HepG2 (cell line): Measurements from ENCODE around the gene LINC00237. TPM values are rescaled to one million over a fixed set of nuclear protein-coding genes. Genes with fewer than 3 reads are reported as not detected.

Experiments
- ATAC-seq: fragments of 200-7000 bp; cut with Tn5 transposase; 3 replicates; pipeline ENCODE4 v1.9.1; 2020; ENCODE audit warnings: mild to moderate bottlenecking, moderate library complexity
- BruUV-seq: library from RNA; stranded (reverse); fragments of 400-500 nt; replicated peaks from 2 replicates; lab custom pipeline; 2021; lab: Mats Ljungman, UMichigan
- CTCF ChIA-PET: fragments of 300-600 bp; formaldehyde crosslinking; extraction: SDS; loops from one replicate; lab custom pipeline; 2021; ENCODE audit warnings: low total read pairs, inconsistent platforms, low intra/inter-chr PET ratio; lab: Yijun Ruan, JAX
- POLR2A ChIA-PET: fragments of 350-600 bp; sonication (Branson Sonifier 250); formaldehyde crosslinking; loops from one replicate; lab custom pipeline; 2020; ENCODE audit warnings: antibody characterized with exemption, inconsistent platforms; lab: Yijun Ruan, JAX
- DNase-seq: peaks from one replicate; pipeline ENCODE4 v3.0.0-alpha.2; 2015; ENCODE audit warnings: low spot score
- FAIRE-seq: peaks from 3 replicates; lab custom pipeline; 2011; peaks lifted over from hg19 to GRCh38; lab: Jason Lieb, UNC
- H2AFZ ChIP-seq: one replicate; pipeline ENCODE4 v1.6.1; 2011; ENCODE audit warnings: low read length, inconsistent platforms
- H3K27ac ChIP-seq: fragments of 300-600 bp; 3 replicates; pipeline ENCODE4 v1.8.0; 2011; ENCODE audit warnings: mixed run types, mild to moderate bottlenecking, mixed read lengths, low read length, inconsistent platforms; ENCODE audit not compliant: insufficient read depth; ENCODE audit errors: extremely low read length
- H3K27me3 ChIP-seq, 2 experiments: fragments of 200-600 bp in 1 of 2; 2 replicates in 1 of 2; 3 replicates in 1 of 2; pipeline versions ENCODE4 v1.6.0 to v1.8.0; 2011; ENCODE audit warnings: low read length in 2 of 2, mild to moderate bottlenecking in 2 of 2, moderate library complexity in 2 of 2, inconsistent platforms in 1 of 2; ENCODE audit not compliant: insufficient read depth in 2 of 2, control insufficient read depth in 1 of 2
- H3K36me3 ChIP-seq, 2 experiments: fragments of 200-600 bp in 1 of 2; replicated peaks in 1 of 2; 2 replicates in 1 of 2; 3 replicates in 1 of 2; pipeline versions ENCODE4 v1.5.1 to v1.8.0; 2011; ENCODE audit warnings: low read length in 2 of 2, inconsistent platforms in 1 of 2; ENCODE audit not compliant: insufficient read depth in 2 of 2, control insufficient read depth in 1 of 2
- H3K4me1 ChIP-seq: 2 replicates; pipeline ENCODE4 v1.5.1; 2012; ENCODE audit warnings: low read length, inconsistent platforms; ENCODE audit not compliant: insufficient read depth
- H3K4me2 ChIP-seq: 2 replicates; pipeline ENCODE4 v1.6.0; 2011; ENCODE audit warnings: low read depth, low read length, inconsistent platforms
- H3K4me3 ChIP-seq, 3 experiments: fragments of 200-600 bp in 1 of 3; sonication (generic), shearing (Covaris generic) in 1 of 3; replicated peaks in 1 of 3; 2 replicates each; pipeline ENCODE4 v1.5.1; 2011 to 2016; ENCODE audit warnings: low read length in 3 of 3, inconsistent platforms in 2 of 3, low read depth in 2 of 3, mild to moderate bottlenecking in 2 of 3, control low read depth in 1 of 3, mixed read lengths in 1 of 3; ENCODE audit not compliant: insufficient read depth in 1 of 3
- H3K79me2 ChIP-seq: one replicate; pipeline ENCODE4 v1.6.1; 2011; ENCODE audit warnings: low read length, inconsistent platforms; ENCODE audit not compliant: insufficient read depth
- H3K9ac ChIP-seq: 2 replicates; pipeline ENCODE4 v1.6.0; 2011; ENCODE audit warnings: mild to moderate bottlenecking, low read depth, low read length, inconsistent platforms; ENCODE audit not compliant: insufficient read depth
- H3K9me3 ChIP-seq: 2 replicates; pipeline ENCODE4 v1.5.1; 2012; ENCODE audit warnings: mild to moderate bottlenecking, low read length
- H4K20me1 ChIP-seq: 2 replicates; pipeline ENCODE4 v1.6.0; 2011; ENCODE audit warnings: inconsistent platforms, mild to moderate bottlenecking, low read length, moderate library complexity; ENCODE audit not compliant: insufficient read depth
- CHCHD3 ChIP-seq: sonication (generic); formaldehyde crosslinking; IDR thresholded peaks from 2 replicates; pipeline ENCODE4 v1.8.0; 2022; ENCODE audit warnings: mild to moderate bottlenecking, missing genetic modification reagents, moderate library complexity
- FOSL2 ChIP-seq: sonication (generic); formaldehyde crosslinking; IDR thresholded peaks from 2 replicates; pipeline ENCODE4 v1.4.0; 2020; ENCODE audit warnings: missing genetic modification reagents
- KDM5B ChIP-seq: sonication (generic); formaldehyde crosslinking; IDR thresholded peaks from 2 replicates; pipeline ENCODE4 v1.4.0; 2020; ENCODE audit warnings: missing genetic modification reagents, mild to moderate bottlenecking, borderline replicate concordance
- MIER2 ChIP-seq: IDR thresholded peaks from 2 replicates; pipeline ENCODE4 v1.6.1; 2016; ENCODE audit warnings: missing biosample characterization, missing genetic modification reagents
- NFIC ChIP-seq: IDR thresholded peaks from 2 replicates; pipeline ENCODE4 v1.6.1; 2012; ENCODE audit warnings: mild to moderate bottlenecking, low read length, inconsistent platforms
- TBX3 ChIP-seq: fragments of 450-650 bp; IDR thresholded peaks from 2 replicates; pipeline ENCODE4 v1.6.1; 2017; ENCODE audit warnings: antibody characterized with exemption, mild to moderate bottlenecking, inconsistent platforms, borderline replicate concordance
- ZIK1 ChIP-seq: sonication (generic); formaldehyde crosslinking; IDR thresholded peaks from 2 replicates; pipeline ENCODE4 v1.5.0; 2020; ENCODE audit warnings: mild to moderate bottlenecking, low read depth, missing genetic modification reagents, borderline replicate concordance
- ZNF350 ChIP-seq: sonication (generic); formaldehyde crosslinking; IDR thresholded peaks from 2 replicates; pipeline ENCODE4 v1.4.0; 2020; ENCODE audit warnings: mild to moderate bottlenecking, low read depth, missing genetic modification reagents, borderline replicate concordance
- ZNF761 ChIP-seq: sonication (generic); formaldehyde crosslinking; conservative IDR thresholded peaks from 2 replicates; pipeline ENCODE4 v1.4.0; 2020; ENCODE audit warnings: mild to moderate bottlenecking, missing genetic modification reagents
- ZNF768 ChIP-seq: sonication (generic); formaldehyde crosslinking; IDR thresholded peaks from 2 replicates; pipeline ENCODE4 v1.4.0; 2020; ENCODE audit warnings: missing genetic modification reagents
- WGBS: methylation state at CpG from one replicate; pipeline ENCODE4 v1.1.6; 2017; ENCODE audit warnings: low lambda C conversion rate; 5-methylcytosine and 5-hydroxymethylcytosine counted together
- in situ Hi-C: cut with HindIII; loops from 2 replicates; pipeline ENCODE4 v1.10.0; 2017; ENCODE audit warnings: low pct_unique_long_range_greater_than_20kb; ENCODE audit not compliant: extremely low pct_ligation_motif_present
- intact Hi-C: fragments of 100-400 bp; cut with micrococcal nuclease; formaldehyde crosslinking; loops from one replicate; pipeline ENCODE4 v1.10.0; 2022; ENCODE audit not compliant: unreplicated experiment
- polyA plus RNA-seq, 8 experiments: library from polyadenylated mRNA; depleted of rRNA in 3 of 8; stranded (reverse) in 7 of 8; unstranded in 1 of 8; fragments of >200 nt; fragmentation: Illumina TruSeq in 4 of 8; extraction: Trizol in 4 of 8; gene quantifications; 2 replicates each; pipeline versions ENCODE4 v1.2.1 to v1.2.3, GENCODE V29; 2011 to 2016; ENCODE audit warnings: low read depth in 4 of 8, missing spikeins in 1 of 8, mixed read lengths in 1 of 8; ENCODE audit not compliant: insufficient read depth in 1 of 8
- total RNA-seq, 5 experiments: library from RNA; depleted of rRNA; stranded (reverse); fragments of >200 nt; fragmentation: Illumina TruSeq; extraction: Trizol; gene quantifications; 2 replicates each; pipeline ENCODE4 v1.2.3, GENCODE V29; 2016; ENCODE audit warnings: low read depth in 1 of 5
- TF ChIP-seq, protein P1 (sequence below): sonication (generic); formaldehyde crosslinking; IDR thresholded peaks from 2 replicates; pipeline ENCODE4 v1.5.0; 2020; ENCODE audit warnings: mild to moderate bottlenecking, missing genetic modification reagents
- TF ChIP-seq, protein P2 (sequence below): IDR thresholded peaks from 2 replicates; pipeline ENCODE4 v1.6.1; 2016; ENCODE audit warnings: control low read depth
- TF ChIP-seq, protein P3 (sequence below): sonication (generic); formaldehyde crosslinking; IDR thresholded peaks from 2 replicates; pipeline ENCODE4 v1.4.0; 2020; ENCODE audit warnings: missing genetic modification reagents

LINC00237 gene
- total and polyA plus RNA-seq, 2 of the 13 experiments (the other 11 are each of a cell fraction or from before 2014, with no cell fraction given): not detected

DNA sequence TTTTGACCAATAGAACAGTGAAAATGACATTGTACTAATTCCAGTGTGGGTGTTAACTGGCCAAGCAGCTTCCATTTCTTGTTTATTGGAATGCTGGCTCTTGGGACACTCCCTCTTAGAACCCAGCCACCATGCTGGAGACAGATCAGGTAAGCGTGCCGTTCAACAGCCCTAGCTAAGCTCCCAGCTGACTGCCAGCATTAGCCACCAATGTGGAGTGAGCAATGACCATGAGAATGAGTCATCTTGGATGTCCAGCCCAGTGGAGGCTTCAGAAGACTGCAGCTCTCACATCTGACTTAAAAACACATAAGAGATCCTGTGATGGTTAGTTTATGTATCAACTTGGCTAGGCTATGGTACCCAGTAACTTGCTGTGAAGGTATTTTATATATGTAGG lies 3.0 kb upstream of the LINC00237 start (continued):
- TF ChIP-seq, protein P1, sequence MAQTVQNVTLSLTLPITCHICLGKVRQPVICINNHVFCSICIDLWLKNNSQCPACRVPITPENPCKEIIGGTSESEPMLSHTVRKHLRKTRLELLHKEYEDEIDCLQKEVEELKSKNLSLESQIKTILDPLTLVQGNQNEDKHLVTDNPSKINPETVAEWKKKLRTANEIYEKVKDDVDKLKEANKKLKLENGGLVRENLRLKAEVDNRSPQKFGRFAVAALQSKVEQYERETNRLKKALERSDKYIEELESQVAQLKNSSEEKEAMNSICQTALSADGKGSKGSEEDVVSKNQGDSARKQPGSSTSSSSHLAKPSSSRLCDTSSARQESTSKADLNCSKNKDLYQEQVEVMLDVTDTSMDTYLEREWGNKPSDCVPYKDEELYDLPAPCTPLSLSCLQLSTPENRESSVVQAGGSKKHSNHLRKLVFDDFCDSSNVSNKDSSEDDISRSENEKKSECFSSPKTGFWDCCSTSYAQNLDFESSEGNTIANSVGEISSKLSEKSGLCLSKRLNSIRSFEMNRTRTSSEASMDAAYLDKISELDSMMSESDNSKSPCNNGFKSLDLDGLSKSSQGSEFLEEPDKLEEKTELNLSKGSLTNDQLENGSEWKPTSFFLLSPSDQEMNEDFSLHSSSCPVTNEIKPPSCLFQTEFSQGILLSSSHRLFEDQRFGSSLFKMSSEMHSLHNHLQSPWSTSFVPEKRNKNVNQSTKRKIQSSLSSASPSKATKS (CRISPR knock-in tag): no peak
- no peak for TF ChIP-seq ZNF350
- TF ChIP-seq CHCHD3 (CRISPR knock-in tag): no peak
- no peak for TF ChIP-seq ZNF768 (CRISPR knock-in tag)
- peak; percentile 88 for TF ChIP-seq FOSL2 (CRISPR knock-in tag)
- no peak for TF ChIP-seq NFIC
- TF ChIP-seq, protein P2, sequence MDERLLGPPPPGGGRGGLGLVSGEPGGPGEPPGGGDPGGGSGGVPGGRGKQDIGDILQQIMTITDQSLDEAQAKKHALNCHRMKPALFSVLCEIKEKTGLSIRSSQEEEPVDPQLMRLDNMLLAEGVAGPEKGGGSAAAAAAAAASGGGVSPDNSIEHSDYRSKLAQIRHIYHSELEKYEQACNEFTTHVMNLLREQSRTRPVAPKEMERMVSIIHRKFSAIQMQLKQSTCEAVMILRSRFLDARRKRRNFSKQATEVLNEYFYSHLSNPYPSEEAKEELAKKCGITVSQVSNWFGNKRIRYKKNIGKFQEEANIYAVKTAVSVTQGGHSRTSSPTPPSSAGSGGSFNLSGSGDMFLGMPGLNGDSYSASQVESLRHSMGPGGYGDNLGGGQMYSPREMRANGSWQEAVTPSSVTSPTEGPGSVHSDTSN (CRISPR knock-in tag): 0 out of 2 replicates have a peak, but pooled peaks have one; percentile 39
- TF ChIP-seq TBX3: no peak
- TF ChIP-seq, all 625 proteins: peak for 5

DNA sequence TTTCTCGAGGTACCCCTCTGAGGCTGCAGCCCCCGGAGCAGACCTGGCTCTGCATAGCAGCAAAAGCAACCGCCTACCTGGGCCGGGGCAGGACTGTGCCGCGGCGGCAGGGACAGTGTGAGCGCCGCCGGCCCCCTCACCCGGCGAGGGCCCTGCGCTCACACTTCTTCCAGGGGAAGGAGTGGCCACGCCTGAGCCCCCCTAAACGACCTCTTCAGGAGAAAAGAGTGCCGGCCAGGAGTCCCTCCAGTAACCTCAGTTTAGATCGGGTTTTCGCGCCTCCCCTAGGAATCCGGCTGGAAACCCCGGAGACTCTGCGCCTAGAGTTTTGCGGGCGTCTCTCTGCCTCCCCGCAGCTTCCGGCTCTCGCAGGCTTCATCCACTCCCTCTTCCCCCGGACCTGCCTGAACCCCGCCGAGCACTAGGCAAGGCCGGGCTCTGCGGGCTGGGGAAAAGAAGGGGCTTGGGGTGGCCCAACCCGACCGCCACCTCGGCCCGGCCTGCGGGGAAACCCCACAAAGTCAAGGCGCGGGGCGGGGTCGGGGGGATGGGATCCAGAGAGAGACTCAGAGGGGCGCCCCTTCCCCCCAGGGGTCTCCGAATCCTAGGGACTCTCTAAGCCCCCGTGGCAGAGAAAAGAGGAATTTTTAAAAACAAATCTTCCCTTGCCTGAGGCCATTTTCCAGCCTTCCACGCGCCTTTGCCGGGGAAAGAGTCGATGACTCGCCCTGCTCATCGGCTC lies 558 bp downstream of the LINC00237 start:
- BruUV-seq: no TSS peak
- no peaks in the 10 kb centered on the region for H3K9me3 ChIP-seq
- H3K4me1 ChIP-seq: no peaks in the 10 kb centered on the region
- ATAC-seq (no peak; the same call in 2 of the 3 replicates), DNase-seq (no peak), FAIRE-seq (no peak)
- H3K9ac ChIP-seq: no peak overlapping the region
- H3K36me3 ChIP-seq: no peaks in the 10 kb centered on the region
- H2AFZ ChIP-seq: no peak overlapping the region
- POLR2A ChIA-PET: no interaction called here
- no peak overlapping the region for H3K4me2 ChIP-seq
- in situ Hi-C loops: no loop called here
- 79% methylated on average over 41 of the region's 50 CpGs for WGBS
- H3K4me3 ChIP-seq: no peak overlapping the region
- TF ChIP-seq KDM5B (CRISPR knock-in tag) (no peak), ZNF761 (CRISPR knock-in tag) (no peak), ZNF768 (CRISPR knock-in tag) (no peak), ZIK1 (CRISPR knock-in tag) (no peak), MIER2 (CRISPR knock-in tag) (no peak)
- TF ChIP-seq, protein P3, sequence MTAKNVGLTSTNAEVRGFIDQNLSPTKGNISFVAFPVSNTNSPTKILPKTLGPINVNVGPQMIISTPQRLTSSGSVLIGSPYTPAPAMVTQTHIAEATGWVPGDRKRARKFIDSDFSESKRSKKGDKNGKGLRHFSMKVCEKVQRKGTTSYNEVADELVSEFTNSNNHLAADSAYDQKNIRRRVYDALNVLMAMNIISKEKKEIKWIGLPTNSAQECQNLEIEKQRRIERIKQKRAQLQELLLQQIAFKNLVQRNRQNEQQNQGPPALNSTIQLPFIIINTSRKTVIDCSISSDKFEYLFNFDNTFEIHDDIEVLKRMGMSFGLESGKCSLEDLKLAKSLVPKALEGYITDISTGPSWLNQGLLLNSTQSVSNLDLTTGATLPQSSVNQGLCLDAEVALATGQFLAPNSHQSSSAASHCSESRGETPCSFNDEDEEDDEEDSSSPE (CRISPR knock-in tag): no peak
- CTCF ChIA-PET: no interaction called here
- no peak overlapping the region for H3K27ac ChIP-seq
- H3K79me2 ChIP-seq: no peaks in the 10 kb centered on the region
- intact Hi-C loops: no loop called here
- H3K27me3 ChIP-seq: no peaks in the 10 kb centered on the region
- H4K20me1 ChIP-seq: no peaks in the 10 kb centered on the region
